CD14-positive monocyte (primary cell): Measurements from ENCODE around the gene CD33. TPM values are rescaled to one million over a fixed set of nuclear protein-coding genes. Genes with fewer than 3 reads are reported as not detected.
A peak's percentile ranks its signal among the peaks of the same experiment; 100 is the strongest.

Source experiments
- DNase-seq, 3 donors: peaks; one replicate each; pipeline ENCODE4 v3.0.0-alpha.2; 2011 to 2022
- H2AFZ ChIP-seq: 2 replicates; pipeline ENCODE4 v1.6.0; 2012; ENCODE audit warnings: mild to moderate bottlenecking, low read depth, low read length, inconsistent platforms; ENCODE audit not compliant: insufficient read depth, poor library complexity, severe bottlenecking
- H3K27ac ChIP-seq, 2 donors: 1 replicate in 1 of 2; 2 replicates in 1 of 2; pipeline ENCODE4 v1.5.1; 2012 to 2013; ENCODE audit warnings: low read length in 2 of 2, control low read depth in 1 of 2, inconsistent platforms in 1 of 2, low read depth in 1 of 2, mild to moderate bottlenecking in 1 of 2
- H3K27me3 ChIP-seq, 2 donors: one replicate each; pipeline versions ENCODE4 v1.6.0 to v1.6.1; 2011 to 2013; ENCODE audit warnings: low read length in 2 of 2; ENCODE audit not compliant: control insufficient read depth in 2 of 2, insufficient read depth in 2 of 2
- H3K36me3 ChIP-seq, 2 donors: replicated peaks in 1 of 2; 1 replicate in 1 of 2; 2 replicates in 1 of 2; pipeline versions ENCODE4 v1.5.1 to v1.6.1; 2012 to 2013; ENCODE audit warnings: low read length in 2 of 2, control low read depth in 1 of 2, inconsistent platforms in 1 of 2, mild to moderate bottlenecking in 1 of 2; ENCODE audit not compliant: insufficient read depth in 2 of 2, control insufficient read depth in 1 of 2
- H3K4me1 ChIP-seq, 2 donors: 1 replicate in 1 of 2; 2 replicates in 1 of 2; pipeline versions ENCODE4 v1.5.1 to v1.6.1; 2012 to 2013; ENCODE audit warnings: low read length in 2 of 2, control low read depth in 1 of 2, inconsistent platforms in 1 of 2, mild to moderate bottlenecking in 1 of 2, moderate library complexity in 1 of 2; ENCODE audit not compliant: insufficient read depth in 2 of 2, control insufficient read depth in 1 of 2
- H3K4me2 ChIP-seq: replicated peaks from 2 replicates; pipeline ENCODE3; 2012; ENCODE audit warnings: low read length, moderate library complexity, mild to moderate bottlenecking; ENCODE audit not compliant: poor library complexity, severe bottlenecking; ENCODE audit errors: extremely low read depth
- H3K4me3 ChIP-seq, 3 experiments: fragments of 200-600 bp in 1 of 3; sonication (generic) in 1 of 3; replicated peaks in 1 of 3; 1 replicate in 2 of 3; 2 replicates in 1 of 3; pipeline ENCODE4 v1.5.1; 2011 to 2013; ENCODE audit warnings: low read length in 3 of 3, mild to moderate bottlenecking in 3 of 3, control low read depth in 2 of 3, low read depth in 2 of 3, inconsistent platforms in 1 of 3, moderate library complexity in 1 of 3
- H3K79me2 ChIP-seq: 2 replicates; pipeline ENCODE4 v1.6.0; 2012; ENCODE audit warnings: mild to moderate bottlenecking, control low read depth, inconsistent platforms, low read length, moderate library complexity; ENCODE audit not compliant: insufficient read depth
- H3K9ac ChIP-seq: 2 replicates; pipeline ENCODE4 v1.6.0; 2017; ENCODE audit warnings: low read length, mild to moderate bottlenecking; ENCODE audit not compliant: insufficient read depth, poor library complexity, severe bottlenecking
- H3K9me3 ChIP-seq, 2 donors: replicated peaks in 1 of 2; 1 replicate in 1 of 2; 2 replicates in 1 of 2; pipeline versions ENCODE4 v1.5.1 to v1.6.1; 2012 to 2013; ENCODE audit warnings: low read length in 2 of 2, control low read depth in 1 of 2; ENCODE audit not compliant: control insufficient read depth in 1 of 2, insufficient read depth in 1 of 2
- H4K20me1 ChIP-seq: 2 replicates; pipeline ENCODE4 v1.6.0; 2012; ENCODE audit warnings: mild to moderate bottlenecking, low read length, control low read depth, moderate library complexity; ENCODE audit not compliant: insufficient read depth
- H3K27ac Mint-ChIP-seq, 7 donors: one replicate each; pipeline ENCODE4 v1.8.0; 2020; ENCODE audit warnings: mild to moderate bottlenecking in 7 of 7, mixed read lengths in 7 of 7, moderate library complexity in 6 of 7, inconsistent platforms in 2 of 7
- H3K27me3 Mint-ChIP-seq, 3 donors: one replicate each; pipeline ENCODE4 v1.8.0; 2021 to 2022; ENCODE audit warnings: low read depth in 3 of 3, mild to moderate bottlenecking in 3 of 3, mixed read lengths in 3 of 3, moderate library complexity in 3 of 3, inconsistent platforms in 1 of 3
- H3K36me3 Mint-ChIP-seq, 2 donors: one replicate each; pipeline ENCODE4 v1.8.0; 2020; ENCODE audit warnings: mixed read lengths in 2 of 2, inconsistent platforms in 1 of 2, mild to moderate bottlenecking in 1 of 2
- H3K4me1 Mint-ChIP-seq: one replicate; pipeline ENCODE4 v1.8.0; 2020; ENCODE audit warnings: mild to moderate bottlenecking, mixed read lengths
- H3K4me3 Mint-ChIP-seq, 2 donors: one replicate each; pipeline ENCODE4 v1.8.0; 2020; ENCODE audit warnings: mild to moderate bottlenecking in 2 of 2, mixed read lengths in 2 of 2, moderate library complexity in 1 of 2
- H3K9me3 Mint-ChIP-seq, 7 donors: one replicate each; pipeline ENCODE4 v1.8.0; 2020 to 2022; ENCODE audit warnings: mixed read lengths in 7 of 7, mild to moderate bottlenecking in 6 of 7, moderate library complexity in 6 of 7, inconsistent platforms in 2 of 7
- CTCF ChIP-seq: fragments of 200-600 bp; IDR thresholded peaks from one replicate; pipeline ENCODE4 v1.8.0; 2022; ENCODE audit warnings: antibody characterized with exemption, mild to moderate bottlenecking
- WGBS: methylation state at CpG from one replicate; pipeline ENCODE4 v1.1.5; 2013; ENCODE audit warnings: missing lambda C conversion rate; ENCODE audit not compliant: insufficient coverage; 5-methylcytosine and 5-hydroxymethylcytosine counted together
- intact Hi-C, 2 donors: fragments of 100-400 bp; cut with micrococcal nuclease; formaldehyde crosslinking; loops; one replicate each; pipeline versions ENCODE4 v1.15.0 to v1.15.1; 2023
- polyA plus RNA-seq, 3 donors: library from polyadenylated mRNA; depleted of rRNA in 1 of 3; unstranded in 2 of 3; stranded (reverse) in 1 of 3; fragments of 300-500 nt in 2 of 3; fragments of >200 nt in 1 of 3; fragmentation: Illumina TruSeq in 2 of 3; gene quantifications; 1 replicate in 2 of 3; 2 replicates in 1 of 3; pipeline ENCODE4 v1.2.3, GENCODE V29; 2012 to 2021

The CD33 gene
- polyA plus RNA-seq, 3 donors = 229 to 360 (median 264) TPM

- H3K9ac ChIP-seq = no peak overlapping the region
- peaks cover 25 to 39% of the 10 kb centered on the region in 2 donors for H3K4me1 ChIP-seq
- intact Hi-C loops = loop anchor here in 1 of 2 donors (10.0 kb wide), 1 partner anchor 55 kb away; the partner anchor contains the start of gene SIGLECL1
- no peak overlapping the region for H3K27ac ChIP-seq
- Mint-ChIP-seq H3K27ac (peak overlapping the region in 1 of 7 donors; percentile 77), H3K4me3 (no peak overlapping the region), H3K36me3 (peaks cover 0 to 3% of the 10 kb centered on the region in 2 donors), H3K9me3 (peaks cover 0 to 9% (median 1%) of the 10 kb centered on the region in 7 donors), H3K4me1 (peaks cover 42% of the 10 kb centered on the region), H3K27me3 (peaks cover 4 to 7% (median 5%) of the 10 kb centered on the region in 3 donors)
- no peak for TF ChIP-seq CTCF
- H3K79me2 ChIP-seq = no peaks in the 10 kb centered on the region
- no peak overlapping the region for H3K4me2 ChIP-seq
- no peak overlapping the region for H2AFZ ChIP-seq
- DNase-seq = no peak
- no peak overlapping the region for H3K4me3 ChIP-seq
- WGBS = 72% methylated on average over 7 of the region's 10 CpGs
- no peaks in the 10 kb centered on the region for H3K36me3 ChIP-seq
- no peaks in the 10 kb centered on the region for H4K20me1 ChIP-seq
- no peaks in the 10 kb centered on the region for H3K27me3 ChIP-seq
- H3K9me3 ChIP-seq = no peaks in the 10 kb centered on the region
Measured at GRCh38 chr19:51200071-51200666, 24.7 kb upstream of the CD33 start.

- H2AFZ ChIP-seq = no peak overlapping the region
- no peaks in the 10 kb centered on the region for H3K27me3 ChIP-seq
- intact Hi-C loops = loop anchor here in 1 of 2 donors (10.0 kb wide), 1 partner anchor 53 kb away; the partner anchor contains the start of gene SIGLECL1
- no peaks in the 10 kb centered on the region for H3K79me2 ChIP-seq
- no peak for TF ChIP-seq CTCF
- no peak overlapping the region for H3K4me3 Mint-ChIP-seq
- no peaks in the 10 kb centered on the region for H3K36me3 ChIP-seq
- H3K9me3 Mint-ChIP-seq = peaks cover 0 to 4% (median 0%) of the 10 kb centered on the region in 7 donors
- WGBS = 17% methylated on average over 1 of the region's 5 CpGs
- no peak overlapping the region for H3K4me2 ChIP-seq
- H3K27me3 Mint-ChIP-seq = peaks cover 4 to 5% (median 4%) of the 10 kb centered on the region in 3 donors
- H3K4me1 ChIP-seq = peaks cover 25 to 51% of the 10 kb centered on the region in 2 donors
- no peak overlapping the region for H3K27ac ChIP-seq
- DNase-seq = no peak
- H3K4me3 ChIP-seq = no peak overlapping the region
- H4K20me1 ChIP-seq = no peaks in the 10 kb centered on the region
- H3K9me3 ChIP-seq = no peaks in the 10 kb centered on the region
- H3K4me1 Mint-ChIP-seq = peaks cover 49% of the 10 kb centered on the region
- peaks cover 0 to 7% of the 10 kb centered on the region in 2 donors for H3K36me3 Mint-ChIP-seq
- H3K27ac Mint-ChIP-seq = peak overlapping the region in 1 of 7 donors; percentile 86
- no peak overlapping the region for H3K9ac ChIP-seq
Measured at GRCh38 chr19:51201712-51202111, 23.2 kb upstream of the CD33 start.
